ENCODE measurements around the gene WDR82.
"Not testable (repeated sequence)": the region's sequence is repeated elsewhere in the genome, so short reads cannot be mapped to it uniquely, and the experiment has no call there.

The WDR82 gene

DNA sequence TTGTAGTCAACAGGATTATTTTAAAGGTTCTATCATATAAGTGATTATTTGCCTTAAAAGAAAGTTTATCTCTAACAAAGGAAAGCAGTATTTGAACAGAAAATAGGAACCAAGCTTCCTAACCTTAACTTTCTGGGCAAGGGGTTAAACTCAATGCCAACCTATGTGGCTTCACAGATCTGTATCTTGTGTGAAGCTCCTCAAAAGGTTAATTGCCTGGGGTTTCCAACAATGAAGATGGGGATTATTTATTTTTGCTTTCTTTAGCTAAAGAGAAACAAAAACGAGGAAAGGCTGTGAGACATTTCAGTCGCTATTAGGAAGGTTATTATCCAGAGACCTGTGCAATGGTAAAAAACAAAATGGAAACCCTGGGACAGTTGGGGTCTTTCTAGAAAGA is 1.1 kb upstream of the WDR82 start:
- no peak for TF ChIP-seq ZNF565 (CRISPR knock-in tag; conservative IDR thresholded peaks at IDR 0.05; ENCODE audit: low read depth)
- TF ChIP-seq OSR1 (CRISPR knock-in tag; IDR thresholded peaks at IDR 0.05), result no peak
- TF ChIP-seq ISL1 (CRISPR knock-in tag; IDR thresholded peaks at IDR 0.05), result no peak

DNA sequence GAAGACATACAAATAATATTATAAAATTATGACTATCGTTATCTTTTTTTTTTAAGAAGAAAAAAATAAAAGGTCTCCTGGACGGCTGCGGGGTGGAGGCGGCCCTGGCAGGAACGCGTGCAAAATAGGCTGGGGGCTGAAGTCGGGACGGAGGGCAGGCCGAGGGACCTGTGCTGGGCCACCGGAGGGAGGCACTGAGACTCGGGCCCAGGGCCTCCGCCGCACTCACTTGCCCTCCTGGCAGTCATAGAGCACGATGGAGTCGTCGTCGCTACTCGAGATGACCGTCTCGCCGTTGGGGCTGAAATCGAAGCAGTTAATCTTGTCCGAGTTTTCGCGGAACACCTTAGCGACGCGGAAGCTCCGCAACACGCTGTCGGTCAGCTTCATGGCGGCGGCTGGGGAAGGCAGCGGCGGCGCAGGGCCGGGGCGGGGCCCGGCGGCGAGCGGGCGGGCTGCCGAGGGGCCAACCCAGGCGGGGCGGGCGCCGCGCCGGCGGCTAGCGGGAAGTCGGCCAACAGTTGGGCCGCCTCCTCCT is 408 bp downstream of the WDR82 start:
- TF ChIP-seq ZFP30 (CRISPR knock-in tag; IDR thresholded peaks at IDR 0.05) (no peak), RARB (CRISPR knock-in tag; IDR thresholded peaks at IDR 0.05) (no peak), ZFP3 (CRISPR knock-in tag; IDR thresholded peaks at IDR 0.05) (no peak), ZC3H10 (CRISPR knock-in tag; IDR thresholded peaks at IDR 0.05) (no peak), OSR1 (CRISPR knock-in tag; IDR thresholded peaks at IDR 0.05) (no peak), TCF4 (CRISPR knock-in tag; IDR thresholded peaks at IDR 0.05; ENCODE audit: borderline replicate concordance) (no peak)
- TF ChIP-seq, protein P1, sequence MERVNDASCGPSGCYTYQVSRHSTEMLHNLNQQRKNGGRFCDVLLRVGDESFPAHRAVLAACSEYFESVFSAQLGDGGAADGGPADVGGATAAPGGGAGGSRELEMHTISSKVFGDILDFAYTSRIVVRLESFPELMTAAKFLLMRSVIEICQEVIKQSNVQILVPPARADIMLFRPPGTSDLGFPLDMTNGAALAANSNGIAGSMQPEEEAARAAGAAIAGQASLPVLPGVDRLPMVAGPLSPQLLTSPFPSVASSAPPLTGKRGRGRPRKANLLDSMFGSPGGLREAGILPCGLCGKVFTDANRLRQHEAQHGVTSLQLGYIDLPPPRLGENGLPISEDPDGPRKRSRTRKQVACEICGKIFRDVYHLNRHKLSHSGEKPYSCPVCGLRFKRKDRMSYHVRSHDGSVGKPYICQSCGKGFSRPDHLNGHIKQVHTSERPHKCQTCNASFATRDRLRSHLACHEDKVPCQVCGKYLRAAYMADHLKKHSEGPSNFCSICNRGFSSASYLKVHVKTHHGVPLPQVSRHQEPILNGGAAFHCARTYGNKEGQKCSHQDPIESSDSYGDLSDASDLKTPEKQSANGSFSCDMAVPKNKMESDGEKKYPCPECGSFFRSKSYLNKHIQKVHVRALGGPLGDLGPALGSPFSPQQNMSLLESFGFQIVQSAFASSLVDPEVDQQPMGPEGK (CRISPR knock-in tag; IDR thresholded peaks at IDR 0.05; ENCODE audit: borderline replicate concordance), result no peak
- TF ChIP-seq, protein P2, sequence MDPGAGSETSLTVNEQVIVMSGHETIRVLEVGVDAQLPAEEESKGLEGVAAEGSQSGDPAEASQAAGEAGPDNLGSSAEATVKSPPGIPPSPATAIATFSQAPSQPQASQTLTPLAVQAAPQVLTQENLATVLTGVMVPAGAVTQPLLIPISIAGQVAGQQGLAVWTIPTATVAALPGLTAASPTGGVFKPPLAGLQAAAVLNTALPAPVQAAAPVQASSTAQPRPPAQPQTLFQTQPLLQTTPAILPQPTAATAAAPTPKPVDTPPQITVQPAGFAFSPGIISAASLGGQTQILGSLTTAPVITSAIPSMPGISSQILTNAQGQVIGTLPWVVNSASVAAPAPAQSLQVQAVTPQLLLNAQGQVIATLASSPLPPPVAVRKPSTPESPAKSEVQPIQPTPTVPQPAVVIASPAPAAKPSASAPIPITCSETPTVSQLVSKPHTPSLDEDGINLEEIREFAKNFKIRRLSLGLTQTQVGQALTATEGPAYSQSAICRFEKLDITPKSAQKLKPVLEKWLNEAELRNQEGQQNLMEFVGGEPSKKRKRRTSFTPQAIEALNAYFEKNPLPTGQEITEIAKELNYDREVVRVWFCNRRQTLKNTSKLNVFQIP (CRISPR knock-in tag; IDR thresholded peaks at IDR 0.05; ENCODE audit: borderline replicate concordance, low read depth), result no peak
- ATAC-seq, result peak; percentile 76

More for the DNA sequence above, 1.1 kb upstream of the WDR82 start:
- ATAC-seq, result no peak

DNA sequence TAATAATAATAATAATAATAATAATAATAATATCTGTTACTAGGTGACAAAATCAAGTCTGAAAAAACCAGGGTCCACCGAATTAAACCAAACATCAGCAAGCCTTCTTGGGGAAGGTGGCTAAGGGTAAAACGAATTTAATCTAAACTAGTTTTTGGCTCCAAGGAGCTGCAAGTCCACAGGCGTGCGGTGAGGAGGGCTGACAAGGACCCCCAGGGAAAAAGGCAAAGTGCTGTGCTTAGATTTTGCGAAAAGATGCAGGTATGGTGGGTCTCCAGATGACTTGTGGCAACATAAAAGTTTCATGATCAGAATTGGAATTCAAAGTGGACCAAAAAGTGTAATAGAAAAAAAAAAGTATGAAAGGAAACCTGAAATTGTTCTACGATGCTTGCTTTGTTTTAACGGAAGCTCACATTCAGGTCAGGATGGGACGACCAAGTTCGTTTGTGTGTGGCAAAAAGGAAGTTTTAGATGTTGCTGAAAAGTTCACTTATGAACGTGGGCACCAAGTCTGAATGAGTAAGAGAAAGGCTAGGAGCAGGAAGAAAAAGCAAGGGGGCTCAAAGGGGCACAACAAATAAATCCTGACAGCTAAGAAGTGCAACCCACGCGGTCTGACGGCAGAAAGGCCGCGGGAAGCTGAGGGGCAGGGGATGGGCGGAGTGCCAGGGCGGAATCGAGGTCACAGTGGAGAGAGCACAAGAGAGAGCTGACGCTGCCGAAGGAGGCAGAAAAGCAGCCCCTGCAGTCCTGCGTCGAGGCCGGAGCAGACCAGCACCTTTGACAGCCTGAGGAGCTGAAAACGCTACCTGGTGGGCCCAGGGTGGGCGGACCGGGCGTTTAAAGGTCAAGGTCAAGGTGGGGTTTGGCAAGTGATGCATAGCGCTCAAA is 1.1 kb downstream of the WDR82 start:
- peak; percentile 42 for ATAC-seq
- TF ChIP-seq ZNF70 (CRISPR knock-in tag; IDR thresholded peaks at IDR 0.05) (peak; percentile 36; the same call in 1 of the 2 replicates), GLIS3 (CRISPR knock-in tag; IDR thresholded peaks at IDR 0.05) (0 out of 2 replicates have a peak, but pooled peaks have one; percentile 19), CSDC2 (CRISPR knock-in tag; IDR thresholded peaks at IDR 0.05) (no peak)
- TF ChIP-seq, protein P3, sequence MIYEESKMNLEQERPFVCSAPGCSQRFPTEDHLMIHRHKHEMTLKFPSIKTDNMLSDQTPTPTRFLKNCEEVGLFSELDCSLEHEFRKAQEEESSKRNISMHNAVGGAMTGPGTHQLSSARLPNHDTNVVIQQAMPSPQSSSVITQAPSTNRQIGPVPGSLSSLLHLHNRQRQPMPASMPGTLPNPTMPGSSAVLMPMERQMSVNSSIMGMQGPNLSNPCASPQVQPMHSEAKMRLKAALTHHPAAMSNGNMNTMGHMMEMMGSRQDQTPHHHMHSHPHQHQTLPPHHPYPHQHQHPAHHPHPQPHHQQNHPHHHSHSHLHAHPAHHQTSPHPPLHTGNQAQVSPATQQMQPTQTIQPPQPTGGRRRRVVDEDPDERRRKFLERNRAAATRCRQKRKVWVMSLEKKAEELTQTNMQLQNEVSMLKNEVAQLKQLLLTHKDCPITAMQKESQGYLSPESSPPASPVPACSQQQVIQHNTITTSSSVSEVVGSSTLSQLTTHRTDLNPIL (CRISPR knock-in tag; IDR thresholded peaks at IDR 0.05; ENCODE audit: low read depth), result no peak

DNA sequence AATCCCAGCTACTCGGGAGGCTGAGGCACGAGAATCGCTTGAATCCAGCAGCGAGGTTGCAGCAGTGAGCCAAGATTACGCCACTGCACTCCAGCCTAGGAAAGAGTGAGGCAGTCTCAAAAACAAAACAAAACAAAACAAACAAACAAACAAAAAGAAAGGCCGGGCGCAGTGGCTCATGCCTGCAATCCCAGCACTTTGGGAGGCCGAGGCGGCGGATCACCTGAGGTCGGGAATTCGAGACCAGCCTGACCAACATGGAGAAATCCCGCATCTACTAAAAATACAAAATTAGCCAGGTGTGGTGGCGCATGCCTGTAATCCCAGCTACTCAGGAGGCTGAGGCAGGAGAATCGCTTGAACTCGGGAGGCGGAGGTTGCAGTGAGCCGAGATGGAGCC is 3.7 kb downstream of the WDR82 start:
- not testable (repeated sequence) for ATAC-seq

DNA sequence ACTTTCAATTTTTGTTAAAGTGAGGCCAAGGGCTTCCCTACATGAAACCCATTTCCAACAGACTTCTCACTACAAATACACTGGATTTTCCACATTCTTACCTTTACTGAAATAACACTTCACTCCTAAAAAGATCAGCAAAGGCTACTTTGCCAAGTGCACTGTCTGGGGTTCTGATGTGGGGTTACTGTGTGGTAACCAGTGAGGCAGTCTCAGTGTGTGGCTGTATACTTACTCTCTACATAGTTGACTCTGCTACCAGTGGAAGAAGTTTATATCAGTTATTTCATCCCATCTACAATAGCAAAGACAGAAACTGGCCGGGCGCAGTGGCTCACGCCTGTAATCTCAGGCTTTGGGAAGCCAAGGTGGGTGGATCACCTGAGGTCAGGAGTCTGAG is 5.6 kb downstream of the WDR82 start:
- ATAC-seq, result no peak
- TF ChIP-seq RARB (CRISPR knock-in tag; IDR thresholded peaks at IDR 0.05) (no peak), ZNF8 (CRISPR knock-in tag; IDR thresholded peaks at IDR 0.05) (no peak), ISL1 (CRISPR knock-in tag; IDR thresholded peaks at IDR 0.05) (no peak), ZFP3 (CRISPR knock-in tag; IDR thresholded peaks at IDR 0.05) (no peak), TOX (CRISPR knock-in tag; IDR thresholded peaks at IDR 0.05; ENCODE audit: borderline replicate concordance) (no peak), BACH2 (CRISPR knock-in tag; IDR thresholded peaks at IDR 0.05; ENCODE audit: borderline replicate concordance) (no peak), ZFP30 (CRISPR knock-in tag; IDR thresholded peaks at IDR 0.05) (no peak), ZC3H10 (CRISPR knock-in tag; IDR thresholded peaks at IDR 0.05) (no peak), OSR1 (CRISPR knock-in tag; IDR thresholded peaks at IDR 0.05) (no peak), SNAI2 (CRISPR knock-in tag; IDR thresholded peaks at IDR 0.05) (no peak), TCF4 (CRISPR knock-in tag; IDR thresholded peaks at IDR 0.05; ENCODE audit: borderline replicate concordance) (no peak), PPARA (CRISPR knock-in tag; IDR thresholded peaks at IDR 0.05; ENCODE audit: borderline replicate concordance) (no peak), ESRRG (CRISPR knock-in tag; IDR thresholded peaks at IDR 0.05) (no peak), GLIS3 (CRISPR knock-in tag; IDR thresholded peaks at IDR 0.05) (no peak)
- TF ChIP-seq, protein P3 (CRISPR knock-in tag; IDR thresholded peaks at IDR 0.05; ENCODE audit: low read depth), result no peak
- TF ChIP-seq, protein P2 (CRISPR knock-in tag; IDR thresholded peaks at IDR 0.05; ENCODE audit: borderline replicate concordance, low read depth), result no peak
- TF ChIP-seq, protein P4, sequence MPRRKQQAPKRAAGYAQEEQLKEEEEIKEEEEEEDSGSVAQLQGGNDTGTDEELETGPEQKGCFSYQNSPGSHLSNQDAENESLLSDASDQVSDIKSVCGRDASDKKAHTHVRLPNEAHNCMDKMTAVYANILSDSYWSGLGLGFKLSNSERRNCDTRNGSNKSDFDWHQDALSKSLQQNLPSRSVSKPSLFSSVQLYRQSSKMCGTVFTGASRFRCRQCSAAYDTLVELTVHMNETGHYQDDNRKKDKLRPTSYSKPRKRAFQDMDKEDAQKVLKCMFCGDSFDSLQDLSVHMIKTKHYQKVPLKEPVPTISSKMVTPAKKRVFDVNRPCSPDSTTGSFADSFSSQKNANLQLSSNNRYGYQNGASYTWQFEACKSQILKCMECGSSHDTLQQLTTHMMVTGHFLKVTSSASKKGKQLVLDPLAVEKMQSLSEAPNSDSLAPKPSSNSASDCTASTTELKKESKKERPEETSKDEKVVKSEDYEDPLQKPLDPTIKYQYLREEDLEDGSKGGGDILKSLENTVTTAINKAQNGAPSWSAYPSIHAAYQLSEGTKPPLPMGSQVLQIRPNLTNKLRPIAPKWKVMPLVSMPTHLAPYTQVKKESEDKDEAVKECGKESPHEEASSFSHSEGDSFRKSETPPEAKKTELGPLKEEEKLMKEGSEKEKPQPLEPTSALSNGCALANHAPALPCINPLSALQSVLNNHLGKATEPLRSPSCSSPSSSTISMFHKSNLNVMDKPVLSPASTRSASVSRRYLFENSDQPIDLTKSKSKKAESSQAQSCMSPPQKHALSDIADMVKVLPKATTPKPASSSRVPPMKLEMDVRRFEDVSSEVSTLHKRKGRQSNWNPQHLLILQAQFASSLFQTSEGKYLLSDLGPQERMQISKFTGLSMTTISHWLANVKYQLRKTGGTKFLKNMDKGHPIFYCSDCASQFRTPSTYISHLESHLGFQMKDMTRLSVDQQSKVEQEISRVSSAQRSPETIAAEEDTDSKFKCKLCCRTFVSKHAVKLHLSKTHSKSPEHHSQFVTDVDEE (CRISPR knock-in tag; IDR thresholded peaks at IDR 0.05), result no peak
